ENCODE results near the gene NBPF3.

- TF ChIP-seq EZH2phosphoT487 (IDR thresholded peaks at IDR 0.05) (no peak), CTCF (IDR thresholded peaks at IDR 0.05) (peak; percentile 64), EZH2 (IDR thresholded peaks at IDR 0.05) (no peak)
Observed at GRCh38 chr1:21468599-21468998, 28.7 kb downstream of the NBPF3 start.

All from neural progenitor cell (in vitro differentiated cells).